GM23248 (cell line): Measurements from ENCODE around the gene LRP5. TPM values are rescaled to one million over a fixed set of nuclear protein-coding genes. Genes with fewer than 3 reads are reported as not detected.

Experiments used
- DNase-seq: peaks from one replicate; pipeline ENCODE4 v3.0.0-alpha.2; 2015
- H2AFZ ChIP-seq: fragments of 200-600 bp; sonication (generic); 2 replicates; pipeline ENCODE4 v1.6.1; 2016; ENCODE audit warnings: antibody characterized with exemption
- H3F3A ChIP-seq: fragments of 200-600 bp; sonication (generic); 2 replicates; pipeline ENCODE4 v1.6.1; 2016; ENCODE audit warnings: mild to moderate bottlenecking, antibody characterized with exemption, mixed run types; ENCODE audit not compliant: insufficient read depth
- H3K27ac ChIP-seq: fragments of 200-600 bp; sonication (generic); 2 replicates; pipeline ENCODE4 v1.5.1; 2016; ENCODE audit warnings: mild to moderate bottlenecking
- H3K27me3 ChIP-seq: fragments of 200-600 bp; sonication (generic); replicated peaks from 2 replicates; pipeline ENCODE4 v1.6.1; 2016; ENCODE audit warnings: mild to moderate bottlenecking; ENCODE audit not compliant: insufficient read depth
- H3K36me3 ChIP-seq: fragments of 200-600 bp; sonication (generic); 2 replicates; pipeline ENCODE4 v1.6.1; 2016; ENCODE audit warnings: low read depth, mild to moderate bottlenecking
- H3K4me1 ChIP-seq: fragments of 200-600 bp; sonication (generic); 2 replicates; pipeline ENCODE4 v1.6.1; 2016; ENCODE audit warnings: mild to moderate bottlenecking; ENCODE audit not compliant: insufficient read depth
- H3K4me2 ChIP-seq: fragments of 200-600 bp; sonication (generic); one replicate; pipeline ENCODE4 v1.6.1; 2016; ENCODE audit warnings: mild to moderate bottlenecking; ENCODE audit not compliant: unreplicated experiment
- H3K4me3 ChIP-seq: fragments of 200-600 bp; sonication (generic); 2 replicates; pipeline ENCODE4 v1.5.1; 2016; ENCODE audit warnings: mild to moderate bottlenecking
- H3K79me2 ChIP-seq: fragments of 200-600 bp; sonication (generic); 2 replicates; pipeline ENCODE4 v1.6.1; 2016; ENCODE audit warnings: mild to moderate bottlenecking; ENCODE audit not compliant: insufficient read depth
- H3K9ac ChIP-seq: fragments of 200-600 bp; sonication (generic); 2 replicates; pipeline ENCODE4 v1.6.1; 2016; ENCODE audit warnings: mild to moderate bottlenecking
- H3K9me2 ChIP-seq: fragments of 200-600 bp; sonication (generic); 2 replicates; pipeline ENCODE4 v1.6.1; 2016; ENCODE audit warnings: mixed run types, mild to moderate bottlenecking, moderate library complexity; ENCODE audit not compliant: insufficient read depth
- H3K9me3 ChIP-seq: fragments of 200-600 bp; sonication (generic); one replicate; pipeline ENCODE4 v1.6.1; 2017; ENCODE audit warnings: low read depth
- H4K20me1 ChIP-seq: fragments of 200-600 bp; sonication (generic); 2 replicates; pipeline ENCODE4 v1.6.0; 2016; ENCODE audit not compliant: insufficient read depth
- EZH2 ChIP-seq: fragments of 200-600 bp; sonication (generic); IDR thresholded peaks from 2 replicates; pipeline ENCODE4 v1.6.1; 2018; ENCODE audit warnings: antibody characterized with exemption, mild to moderate bottlenecking; ENCODE audit not compliant: insufficient read depth, poor library complexity, severe bottlenecking
- EZH2phosphoT487 ChIP-seq: fragments of 200-600 bp; sonication (generic); IDR thresholded peaks from 2 replicates; pipeline ENCODE4 v1.6.1; 2018; ENCODE audit warnings: antibody characterized with exemption, moderate library complexity, mild to moderate bottlenecking, low read depth; ENCODE audit not compliant: insufficient read depth
- WGBS, 2 experiments: methylation state at CpG; one replicate each; pipeline ENCODE4 v1.1.6; 2015 to 2017; ENCODE audit warnings: low lambda C conversion rate in 2 of 2, low coverage in 1 of 2; ENCODE audit errors: missing lambda C conversion rate in 2 of 2; 5-methylcytosine and 5-hydroxymethylcytosine counted together
- in situ Hi-C: fragments of 300-500 bp; cut with MboI; formaldehyde crosslinking; loops from 2 replicates; pipeline ENCODE4 v1.15.0; 2020
- polyA plus RNA-seq: library from polyadenylated mRNA; unstranded; fragments of >200 nt; fragmentation: Nextera tagmentation; extraction: Ambion mirVana; gene quantifications from 2 replicates; pipeline ENCODE4 v1.2.1, GENCODE V29; 2016
- total RNA-seq: library from RNA; depleted of rRNA; stranded (reverse); fragments of >200 nt; shearing (Covaris generic); gene quantifications from 2 replicates; pipeline ENCODE4 v1.2.3, GENCODE V29; 2014

Gene LRP5
- total and polyA plus RNA-seq, 2 experiments from 2014 or later, result 3.0 TPM

DNA sequence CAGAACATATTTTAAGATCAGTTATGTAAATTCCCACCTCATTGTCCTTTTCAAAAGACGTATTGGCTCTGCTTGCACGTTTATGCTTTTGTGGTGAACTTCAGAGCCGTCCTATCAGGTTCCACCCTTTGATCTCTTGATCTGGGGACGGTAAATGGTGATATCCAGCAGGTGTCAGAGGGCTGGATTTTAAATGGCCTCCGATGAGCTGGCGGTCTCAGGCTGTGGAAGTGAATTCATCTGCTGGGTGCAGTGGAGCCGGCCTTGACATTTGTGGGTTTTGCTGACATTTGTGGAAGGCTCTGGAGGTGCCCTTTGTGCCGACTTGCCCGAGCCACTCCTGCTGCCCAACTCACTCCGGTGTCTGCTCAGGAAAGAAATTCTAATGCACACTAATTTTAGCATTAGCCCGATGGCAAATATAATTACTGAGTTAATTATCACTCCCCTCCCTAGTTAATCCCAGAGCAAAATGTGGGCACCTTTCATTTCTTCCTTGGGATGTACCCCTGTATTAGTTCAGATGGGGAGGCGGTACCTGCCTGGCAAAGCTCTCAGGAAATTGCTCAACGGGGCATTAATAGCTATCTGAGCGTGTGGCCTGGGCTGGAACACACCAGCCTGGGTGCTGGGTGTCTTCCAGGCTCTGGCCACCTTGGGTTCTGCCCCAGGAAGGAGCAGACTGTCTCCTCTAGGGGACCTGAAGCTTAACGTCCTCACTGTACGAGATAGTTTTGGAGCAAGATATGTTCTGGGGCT is 9.1 kb downstream of the LRP5 start:
- H3K4me3 ChIP-seq, result no peak overlapping the region
- H2AFZ ChIP-seq, result no peak overlapping the region
- H4K20me1 ChIP-seq, result no peaks in the 10 kb centered on the region
- DNase-seq, result no peak
- no peaks in the 10 kb centered on the region for H3K4me1 ChIP-seq
- H3K9me3 ChIP-seq, result no peaks in the 10 kb centered on the region
- H3K27me3 ChIP-seq, result no peaks in the 10 kb centered on the region
- no peak overlapping the region for H3K27ac ChIP-seq
- H3F3A ChIP-seq, result no peaks in the 10 kb centered on the region
- 71 to 76% methylated on average over 16 of the region's 16 CpGs for WGBS, 2 experiments
- no peaks in the 10 kb centered on the region for H3K36me3 ChIP-seq
- TF ChIP-seq EZH2 (no peak), EZH2phosphoT487 (no peak)
- no peaks in the 10 kb centered on the region for H3K9me2 ChIP-seq
- in situ Hi-C loops, result no loop called here
- no peak overlapping the region for H3K9ac ChIP-seq
- no peaks in the 10 kb centered on the region for H3K79me2 ChIP-seq
- no peak overlapping the region for H3K4me2 ChIP-seq

DNA sequence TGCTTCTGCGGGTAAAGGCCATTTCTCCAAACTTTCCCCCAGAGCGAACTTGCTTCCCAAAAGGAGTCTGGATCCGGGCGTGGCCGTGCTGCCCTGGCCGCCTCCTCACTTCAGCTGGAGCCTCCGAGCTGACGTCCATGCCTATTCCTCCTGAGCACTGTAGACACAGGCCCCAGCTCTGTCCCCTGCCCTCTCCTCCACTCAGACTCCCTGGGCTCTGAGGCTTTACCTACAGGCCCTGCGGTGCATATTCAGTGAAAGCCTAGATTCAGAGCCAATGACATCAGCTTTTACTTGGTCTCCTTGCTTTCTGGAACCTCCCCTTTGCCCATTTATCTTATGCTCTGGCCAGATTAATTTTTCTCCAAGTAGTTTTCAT is 9.7 kb downstream of the LRP5 start:
- no peaks in the 10 kb centered on the region for H3K36me3 ChIP-seq
- H3K9me2 ChIP-seq, result no peaks in the 10 kb centered on the region
- H3K9me3 ChIP-seq, result no peaks in the 10 kb centered on the region
- H3K4me1 ChIP-seq, result no peaks in the 10 kb centered on the region
- H3K4me3 ChIP-seq, result no peak overlapping the region
- H3K79me2 ChIP-seq, result no peaks in the 10 kb centered on the region
- no peak overlapping the region for H2AFZ ChIP-seq
- no peak overlapping the region for H3K9ac ChIP-seq
- no peak overlapping the region for H3K27ac ChIP-seq
- no peak for TF ChIP-seq EZH2phosphoT487
- TF ChIP-seq EZH2, result no peak
- no peak overlapping the region for H3K4me2 ChIP-seq
- DNase-seq, result no peak
- H3K27me3 ChIP-seq, result no peaks in the 10 kb centered on the region
- no peaks in the 10 kb centered on the region for H3F3A ChIP-seq
- 64 to 67% methylated on average over 9 of the region's 9 CpGs for WGBS, 2 experiments
- H4K20me1 ChIP-seq, result no peaks in the 10 kb centered on the region
- in situ Hi-C loops, result no loop called here

DNA sequence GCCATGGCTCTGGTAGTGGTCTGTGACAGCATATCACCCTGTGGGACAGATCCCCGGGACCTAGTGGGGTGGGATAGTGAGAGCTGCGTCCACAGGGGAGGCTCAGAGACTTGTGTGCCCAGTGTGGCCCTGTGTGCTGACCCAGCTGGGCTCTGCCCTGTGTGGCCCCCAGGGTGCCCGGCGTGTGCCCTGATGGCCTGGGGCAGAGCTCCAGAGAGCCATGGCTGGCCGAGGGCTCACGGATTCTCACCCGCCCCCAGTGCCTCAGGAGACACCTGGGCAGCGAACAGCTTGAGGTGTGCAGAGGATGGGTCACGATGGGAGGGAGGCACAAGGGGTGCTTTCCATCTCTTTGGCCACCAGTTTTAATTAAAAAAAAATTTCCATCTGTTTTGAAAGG is 11.8 kb downstream of the LRP5 start:
- no peaks in the 10 kb centered on the region for H3K9me3 ChIP-seq
- H3K27me3 ChIP-seq, result no peaks in the 10 kb centered on the region
- H3K4me3 ChIP-seq, result no peak overlapping the region
- H4K20me1 ChIP-seq, result no peaks in the 10 kb centered on the region
- H3K27ac ChIP-seq, result no peak overlapping the region
- H3K9me2 ChIP-seq, result no peaks in the 10 kb centered on the region
- H3K9ac ChIP-seq, result no peak overlapping the region
- no peaks in the 10 kb centered on the region for H3K79me2 ChIP-seq
- no peak overlapping the region for H3K4me2 ChIP-seq
- H3K4me1 ChIP-seq, result no peaks in the 10 kb centered on the region
- no peak overlapping the region for H2AFZ ChIP-seq
- in situ Hi-C loops, result no loop called here
- H3F3A ChIP-seq, result no peaks in the 10 kb centered on the region
- DNase-seq, result no peak
- H3K36me3 ChIP-seq, result no peaks in the 10 kb centered on the region
- TF ChIP-seq EZH2phosphoT487 (no peak), EZH2 (no peak)
- WGBS, 2 experiments, result 73 to 81% methylated on average over 7 to 9 of the region's 9 CpGs

DNA sequence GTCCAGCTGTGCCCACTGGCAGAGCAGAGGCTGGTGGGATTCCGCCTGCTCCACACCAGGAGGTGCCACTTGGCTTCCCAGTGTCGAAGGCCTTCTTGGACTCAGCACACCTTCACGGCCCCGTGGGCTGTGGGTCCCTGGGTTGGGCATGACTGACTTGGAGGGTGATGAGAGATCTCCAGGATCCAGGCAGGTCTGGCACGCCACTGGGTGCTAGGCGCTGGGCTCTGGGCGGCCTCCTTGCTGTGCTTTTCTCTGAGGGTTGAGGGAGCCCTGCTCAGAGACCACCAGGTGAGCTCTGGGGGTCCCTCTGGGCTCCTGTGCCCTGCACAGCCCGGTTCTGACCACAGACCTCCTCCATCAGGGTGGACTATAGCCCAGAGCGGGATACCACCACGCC is 12.3 kb downstream of the LRP5 start:
- no peak for TF ChIP-seq EZH2
- no peak for TF ChIP-seq EZH2phosphoT487
- in situ Hi-C loops, result no loop called here
- no peaks in the 10 kb centered on the region for H3K9me2 ChIP-seq
- H3K9me3 ChIP-seq, result no peaks in the 10 kb centered on the region
- no peaks in the 10 kb centered on the region; the same call in 1 of the 2 replicates for H3K27me3 ChIP-seq
- no peaks in the 10 kb centered on the region for H3K36me3 ChIP-seq
- H3K4me1 ChIP-seq, result no peaks in the 10 kb centered on the region
- 76 to 78% methylated on average over 10 of the region's 10 CpGs for WGBS, 2 experiments
- no peak overlapping the region for H3K4me2 ChIP-seq
- no peak for DNase-seq
- H3F3A ChIP-seq, result no peaks in the 10 kb centered on the region
- no peak overlapping the region for H2AFZ ChIP-seq
- H3K79me2 ChIP-seq, result no peaks in the 10 kb centered on the region
- no peaks in the 10 kb centered on the region for H4K20me1 ChIP-seq
- H3K9ac ChIP-seq, result no peak overlapping the region
- no peak overlapping the region for H3K27ac ChIP-seq
- no peak overlapping the region for H3K4me3 ChIP-seq
